GM19395 (cell line): Measurements from ENCODE around the gene HDAC7.

Source experiments
- ATAC-seq: cut with Tn5 transposase; IDR thresholded peaks from one replicate; pipeline ENCODE4 v1.9.1; 2021; ENCODE audit warnings: mild to moderate bottlenecking, moderate library complexity; ENCODE audit not compliant: unreplicated experiment

Gene HDAC7

DNA sequence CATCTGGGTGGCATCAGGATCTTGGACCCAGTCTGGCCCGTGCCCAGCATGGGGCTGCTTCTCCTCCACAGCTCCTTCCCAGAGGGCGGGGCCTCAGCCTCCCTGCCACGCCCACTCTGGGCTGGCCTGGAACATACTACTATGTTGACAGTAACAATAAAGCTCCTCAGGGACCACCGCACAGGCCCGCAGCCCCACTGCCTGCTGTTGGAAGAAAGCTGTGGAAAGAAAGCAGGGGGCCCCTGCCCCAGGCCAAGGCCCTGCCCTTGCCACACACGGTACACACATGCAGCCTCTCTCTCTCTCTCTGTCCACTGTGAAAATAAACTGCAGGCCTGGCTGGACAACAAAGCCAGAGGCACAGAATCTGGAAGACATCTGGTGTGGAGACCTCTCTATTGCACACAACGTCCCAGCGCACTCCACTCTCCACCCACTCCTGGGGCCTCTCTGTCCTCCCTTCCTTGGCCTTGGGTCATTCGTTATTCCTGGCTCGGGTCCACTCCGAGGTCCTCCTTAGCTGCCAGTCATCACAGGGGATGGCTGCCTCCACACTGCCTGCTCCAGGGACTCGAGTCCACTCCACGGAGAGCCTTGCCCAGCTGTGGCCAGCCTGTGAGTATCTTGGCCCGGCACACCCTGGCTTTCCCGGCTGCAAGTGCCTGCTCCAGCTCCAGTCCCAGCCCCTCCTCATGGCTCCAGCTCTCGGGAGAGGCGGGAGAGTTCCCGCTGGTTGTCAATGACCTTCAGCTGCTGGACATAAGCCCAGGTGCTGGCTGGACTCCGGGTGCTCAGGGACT lies 82.6 kb downstream of the HDAC7 start:
- ATAC-seq: no peak

DNA sequence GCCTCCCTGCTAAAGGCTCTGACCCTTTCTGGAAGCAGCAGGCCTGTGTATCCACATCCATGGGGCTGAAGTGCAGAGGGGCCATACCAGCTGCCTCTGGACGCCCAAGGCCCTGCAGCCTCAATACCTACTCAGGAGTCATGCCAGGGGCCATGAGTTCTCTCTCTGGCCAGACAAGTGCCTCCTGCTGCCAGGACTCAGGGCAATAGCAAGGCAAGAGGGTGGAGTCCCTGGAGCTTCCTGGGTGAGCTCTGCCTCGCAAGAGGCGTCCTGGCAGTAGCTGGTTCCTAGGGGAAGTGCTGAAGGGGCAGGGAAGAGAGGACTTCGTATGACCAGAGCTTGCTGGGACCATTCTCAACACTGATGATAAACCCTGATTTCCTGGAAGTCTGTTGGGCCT lies 83.5 kb downstream of the HDAC7 start:
- ATAC-seq: no peak

DNA sequence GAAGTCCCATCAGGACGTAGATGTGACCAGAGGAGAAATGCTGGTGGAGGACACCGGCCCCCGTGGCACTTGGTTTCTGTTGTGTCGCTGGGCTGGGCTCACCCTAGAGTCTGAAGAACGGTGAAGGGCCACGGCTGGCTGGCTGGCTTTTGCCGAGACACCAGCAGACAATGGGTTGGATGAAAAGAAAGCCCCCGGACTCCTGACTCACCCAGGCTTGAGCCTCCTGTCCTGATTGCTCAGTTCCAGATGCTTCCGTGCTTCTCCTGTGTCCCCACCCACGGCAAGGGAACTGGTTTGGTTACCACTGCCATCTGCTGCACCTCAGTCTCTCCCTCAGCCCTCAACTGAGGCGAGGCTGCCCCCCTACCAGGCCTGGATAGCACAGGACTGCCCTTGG lies 84.1 kb downstream of the HDAC7 start:
- ATAC-seq: no peak

- ATAC-seq: no peak
Measured at GRCh38 chr12:47734725-47735480, 84.8 kb downstream of the HDAC7 start.

- no peak for ATAC-seq
Measured at GRCh38 chr12:47733142-47733541, 86.6 kb downstream of the HDAC7 start.
